Gastrocnemius medialis (tissue), 4 donors: Measurements from ENCODE around the gene ZNHIT3.

Source experiments
- POLR2A ChIP-seq, 2 donors: fragments of 450-650 bp; IDR thresholded peaks; one replicate each; pipeline ENCODE4 v1.6.1; 2017; ENCODE audit warnings: antibody characterized with exemption in 2 of 2, mild to moderate bottlenecking in 2 of 2, moderate library complexity in 2 of 2
- TF ChIP-seq, protein P1 (sequence below), 5 experiments: fragments of 450-650 bp in 3 of 5; fragments of 200-600 bp in 2 of 5; sonication (generic) in 2 of 5; IDR thresholded peaks in 4 of 5; conservative IDR thresholded peaks in 1 of 5; 1 replicate in 4 of 5; 2 replicates in 1 of 5; pipeline ENCODE4 v1.5.1; 2016 to 2019; ENCODE audit warnings: antibody characterized with exemption in 5 of 5, mild to moderate bottlenecking in 3 of 5, moderate library complexity in 3 of 5

DNA sequence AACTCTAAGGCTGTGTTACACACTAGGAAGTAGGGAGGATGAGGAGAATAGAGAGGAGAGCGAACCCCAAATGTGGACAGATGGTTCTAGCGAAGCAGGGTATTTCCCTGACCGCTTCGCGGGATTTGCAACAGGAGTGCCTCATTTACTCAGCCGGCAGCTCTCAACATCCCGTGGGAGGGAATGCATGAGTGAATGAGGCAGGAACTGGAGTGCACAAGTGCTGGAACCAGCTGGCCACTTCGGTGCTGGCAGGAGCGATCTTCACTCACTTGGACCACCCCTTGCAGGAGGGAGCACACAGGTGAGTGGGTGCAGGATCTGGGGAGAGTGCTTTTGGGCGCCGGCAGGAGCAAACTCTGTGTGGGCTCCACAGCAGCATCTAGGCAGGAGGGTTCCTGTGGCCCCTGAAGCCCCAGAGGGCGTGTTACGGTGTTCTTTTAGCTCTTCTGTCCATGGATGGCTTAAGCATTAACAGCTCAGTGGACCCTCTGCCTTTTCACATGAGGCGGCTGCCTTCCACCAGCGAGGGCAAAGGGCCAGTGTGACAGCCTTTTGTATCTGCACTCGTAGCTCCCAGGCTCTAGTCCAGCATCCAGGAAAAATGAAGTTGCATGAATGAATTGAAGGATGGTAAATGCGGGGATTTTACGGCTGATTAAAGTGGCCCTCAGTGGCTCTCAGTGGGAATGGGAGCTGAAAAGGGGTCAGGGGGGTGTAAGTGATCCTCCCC, 17.4 kb upstream of the ZNHIT3 start:
- TF ChIP-seq, protein P1, sequence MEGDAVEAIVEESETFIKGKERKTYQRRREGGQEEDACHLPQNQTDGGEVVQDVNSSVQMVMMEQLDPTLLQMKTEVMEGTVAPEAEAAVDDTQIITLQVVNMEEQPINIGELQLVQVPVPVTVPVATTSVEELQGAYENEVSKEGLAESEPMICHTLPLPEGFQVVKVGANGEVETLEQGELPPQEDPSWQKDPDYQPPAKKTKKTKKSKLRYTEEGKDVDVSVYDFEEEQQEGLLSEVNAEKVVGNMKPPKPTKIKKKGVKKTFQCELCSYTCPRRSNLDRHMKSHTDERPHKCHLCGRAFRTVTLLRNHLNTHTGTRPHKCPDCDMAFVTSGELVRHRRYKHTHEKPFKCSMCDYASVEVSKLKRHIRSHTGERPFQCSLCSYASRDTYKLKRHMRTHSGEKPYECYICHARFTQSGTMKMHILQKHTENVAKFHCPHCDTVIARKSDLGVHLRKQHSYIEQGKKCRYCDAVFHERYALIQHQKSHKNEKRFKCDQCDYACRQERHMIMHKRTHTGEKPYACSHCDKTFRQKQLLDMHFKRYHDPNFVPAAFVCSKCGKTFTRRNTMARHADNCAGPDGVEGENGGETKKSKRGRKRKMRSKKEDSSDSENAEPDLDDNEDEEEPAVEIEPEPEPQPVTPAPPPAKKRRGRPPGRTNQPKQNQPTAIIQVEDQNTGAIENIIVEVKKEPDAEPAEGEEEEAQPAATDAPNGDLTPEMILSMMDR (IDR thresholded peaks at IDR 0.05 in 4 of 5, conservative IDR thresholded peaks at IDR 0.05 in 1 of 5) = no peak
- TF ChIP-seq POLR2A (IDR thresholded peaks at IDR 0.05) = no peak
